CD4-positive, alpha-beta T cell treated with Interleukin-12 subunit alpha and Interleukin-12 subunit beta, for 1 hour (primary cell): Measurements from ENCODE around the gene RPL7A.
"Not testable (repeated sequence)": the region's sequence is repeated elsewhere in the genome, so short reads cannot be mapped to it uniquely, and the experiment has no call there.

Experiments used
- DNase-seq: peaks from one replicate; pipeline ENCODE4 v3.0.0-alpha.2; 2020

The RPL7A gene

GRCh38 chr9:133329306-133330156 is 18.5 kb upstream of the RPL7A start:
- DNase-seq: not testable (repeated sequence)

GRCh38 chr9:133331221-133331620 is 16.8 kb upstream of the RPL7A start:
- DNase-seq: no peak

- DNase-seq: no peak
These were observed 16.2 kb upstream of the RPL7A start for GRCh38 chr9:133331641-133332380.

- DNase-seq: no peak
These were observed 15.7 kb upstream of the RPL7A start for GRCh38 chr9:133332381-133332730.

- no peak for DNase-seq
These were observed 15.0 kb upstream of the RPL7A start for GRCh38 chr9:133333011-133333410.

GRCh38 chr9:133333566-133333965 is 14.5 kb upstream of the RPL7A start:
- no peak for DNase-seq

GRCh38 chr9:133334161-133334560 is 13.9 kb upstream of the RPL7A start:
- DNase-seq: no peak

- not testable (repeated sequence) for DNase-seq
These were observed 13.1 kb upstream of the RPL7A start for GRCh38 chr9:133334888-133335287.

- DNase-seq: peak; percentile 94
These were observed 11.8 kb upstream of the RPL7A start, which contains the start of gene SURF6 for GRCh38 chr9:133335924-133336811. Gene SURF6 (minus strand): TSS chr9:133336188. CDS start chr9:133336132, 56 bp downstream.

- DNase-seq: no peak
These were observed 8.4 kb upstream of the RPL7A start for GRCh38 chr9:133339641-133340040.

- DNase-seq: no peak
These were observed 7.8 kb upstream of the RPL7A start for GRCh38 chr9:133340256-133340655.

- no peak for DNase-seq
These were observed 7.1 kb upstream of the RPL7A start for GRCh38 chr9:133340916-133341315.

GRCh38 chr9:133341369-133342068 is 6.5 kb upstream of the RPL7A start:
- DNase-seq: no peak

- no peak for DNase-seq
These were observed 6.0 kb upstream of the RPL7A start for GRCh38 chr9:133342069-133342406.

GRCh38 chr9:133342570-133342969 is 5.4 kb upstream of the RPL7A start:
- no peak for DNase-seq

- DNase-seq: no peak
These were observed 3.9 kb upstream of the RPL7A start for GRCh38 chr9:133344071-133344470.

- DNase-seq: no peak
These were observed 3.0 kb upstream of the RPL7A start for GRCh38 chr9:133344979-133345378.

GRCh38 chr9:133345596-133345995 is 2.4 kb upstream of the RPL7A start:
- DNase-seq: no peak

- no peak for DNase-seq
These were observed 1.8 kb upstream of the RPL7A start for GRCh38 chr9:133346021-133346785.

GRCh38 chr9:133347515-133347984 is 468 bp upstream of the RPL7A start:
- DNase-seq: peak; percentile 68

GRCh38 chr9:133348718-133349573 is 928 bp downstream of the RPL7A start:
- DNase-seq: no peak
